GM18498 (cell line): ENCODE measurements around the gene EMP2.
"Not testable (repeated sequence)": the region's sequence is repeated elsewhere in the genome, so short reads cannot be mapped to it uniquely, and the experiment has no call there.

ENCODE experiments used
- ATAC-seq: cut with Tn5 transposase; IDR thresholded peaks from one replicate; pipeline ENCODE4 v1.9.1; 2021; ENCODE audit warnings: mild to moderate bottlenecking, moderate library complexity; ENCODE audit not compliant: unreplicated experiment

The EMP2 gene

GRCh38 chr16:10554569-10554968 lies 25.8 kb downstream of the EMP2 start:
- ATAC-seq, result no peak

DNA sequence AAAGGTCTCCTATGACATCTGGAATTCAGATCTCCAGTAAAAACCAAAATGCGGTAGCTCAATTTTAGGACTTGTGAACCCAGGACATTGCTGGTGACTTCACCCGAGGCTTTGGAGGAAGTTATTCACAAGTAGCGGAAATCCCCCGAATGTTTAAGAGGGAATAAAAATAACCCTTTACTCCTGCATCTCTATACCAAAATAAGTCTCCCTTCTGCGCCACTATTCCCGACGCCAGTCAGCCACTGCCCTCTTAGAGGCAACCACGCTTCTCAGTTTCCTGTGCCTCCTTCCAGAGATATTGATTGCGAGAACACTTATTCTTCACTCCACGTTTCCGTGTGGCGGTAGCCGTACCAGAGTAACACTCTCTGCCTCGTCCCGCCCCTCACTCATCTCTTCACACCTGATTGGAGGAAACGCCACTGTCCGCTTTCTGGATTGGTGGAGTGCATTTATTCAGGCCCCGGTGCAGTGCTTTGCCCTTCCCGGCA lies 27.4 kb downstream of the EMP2 start:
- ATAC-seq, result peak; percentile 95

GRCh38 chr16:10552281-10552680 lies 28.1 kb downstream of the EMP2 start:
- no peak for ATAC-seq

DNA sequence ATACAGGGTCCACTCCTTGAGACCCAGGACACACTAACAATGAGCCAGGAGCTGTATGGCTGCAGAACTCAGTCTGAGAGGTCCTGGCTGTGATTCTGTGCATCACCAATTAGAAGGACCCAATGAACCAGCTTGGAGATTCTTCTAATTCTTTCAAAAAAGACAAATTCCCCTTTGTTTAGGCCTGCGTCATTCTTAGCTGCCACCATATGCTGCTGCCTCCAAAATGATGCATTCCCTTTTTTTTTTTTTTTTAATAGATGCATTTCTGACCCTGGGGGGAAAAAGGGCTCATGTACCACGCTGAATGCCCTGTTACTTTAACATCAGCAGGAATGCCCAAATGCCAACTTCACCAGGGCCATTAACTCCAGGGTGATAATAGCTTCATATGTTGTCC lies 28.5 kb downstream of the EMP2 start:
- no peak for ATAC-seq

DNA sequence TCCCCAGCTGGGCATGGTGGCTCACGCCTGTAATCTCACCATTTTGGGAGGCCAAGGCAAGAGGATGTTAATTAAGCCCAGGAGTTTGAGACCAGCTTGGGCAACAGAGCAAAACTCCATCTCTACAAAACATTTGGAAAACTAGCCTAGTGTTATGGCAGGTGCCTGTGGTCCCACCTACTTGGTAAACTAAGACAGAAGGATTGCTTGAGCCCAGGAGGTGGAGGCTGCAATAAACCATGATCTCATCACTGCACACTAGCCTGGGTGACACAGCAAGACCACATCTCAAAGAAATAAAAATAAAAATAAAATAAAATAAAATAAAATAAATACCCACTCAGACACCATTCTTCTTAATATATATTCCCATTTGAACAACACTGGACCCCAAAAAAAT lies 32.0 kb downstream of the EMP2 start:
- no peak for ATAC-seq

- no peak for ATAC-seq
These were observed 32.7 kb downstream of the EMP2 start for GRCh38 chr16:10547708-10548107.

GRCh38 chr16:10543231-10543977 lies 37.0 kb downstream of the EMP2 start:
- ATAC-seq, result no peak

DNA sequence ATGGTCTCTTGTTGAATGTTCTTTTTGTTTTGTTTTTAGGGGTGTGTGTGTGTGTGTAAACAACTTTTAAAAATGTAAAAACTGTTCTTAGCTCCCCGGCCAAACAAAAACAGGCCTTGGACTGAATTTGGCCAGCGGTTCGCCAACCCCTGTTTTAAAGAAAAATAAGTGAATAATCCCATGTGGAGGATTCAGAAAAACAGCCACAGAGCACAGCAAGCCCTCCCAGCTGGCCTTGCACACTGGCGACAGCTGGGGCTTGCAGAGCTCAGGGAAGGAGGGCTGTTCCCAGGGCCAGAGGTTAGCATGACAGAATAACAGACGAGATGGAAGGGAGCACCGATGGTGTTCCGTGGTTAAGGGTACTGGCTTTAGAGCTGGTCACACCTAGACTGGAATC lies 39.0 kb downstream of the EMP2 start:
- ATAC-seq, result no peak

- ATAC-seq, result no peak
These were observed 40.6 kb downstream of the EMP2 start for GRCh38 chr16:10539793-10540192.

- no peak for ATAC-seq
These were observed 41.2 kb downstream of the EMP2 start for GRCh38 chr16:10539236-10539635.

DNA sequence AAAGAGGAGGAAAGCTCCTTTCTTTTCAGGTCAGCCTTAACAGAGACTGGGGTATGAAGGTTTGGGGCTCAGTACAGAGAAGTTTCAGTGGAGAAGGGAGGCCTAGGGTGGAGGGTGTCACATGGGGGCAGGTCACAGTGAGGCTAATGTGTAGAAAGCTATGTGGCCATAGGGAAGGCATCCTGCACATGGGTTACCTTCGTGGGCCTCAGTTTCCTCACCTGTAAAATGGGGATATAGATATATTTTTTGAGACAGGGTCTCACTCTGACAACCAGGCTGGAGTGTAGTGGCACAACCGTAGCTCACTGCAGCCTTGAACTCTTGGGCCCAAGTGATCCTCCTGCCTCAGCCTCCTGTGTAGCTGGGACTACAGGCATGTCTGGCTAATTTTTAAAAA lies 41.8 kb downstream of the EMP2 start:
- no peak for ATAC-seq

DNA sequence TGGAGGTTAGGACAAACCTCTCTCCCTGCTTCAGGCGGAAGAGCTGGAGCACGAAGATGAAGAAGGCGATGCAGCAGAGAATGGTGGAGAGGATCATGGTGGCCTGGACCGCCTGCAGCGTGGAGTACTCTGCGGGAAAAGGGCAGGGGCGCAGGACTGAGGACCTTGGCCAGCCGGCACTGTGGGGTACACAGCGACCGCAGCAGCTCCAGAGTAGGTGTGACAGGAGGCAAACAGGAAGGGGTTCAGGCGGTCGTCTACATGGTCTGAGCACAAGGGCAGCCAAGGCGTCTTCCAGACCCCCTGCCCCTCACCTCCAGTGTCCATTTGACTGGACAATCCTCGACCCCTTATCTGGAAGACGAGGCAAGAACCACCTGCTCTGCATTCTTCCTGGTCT lies 42.5 kb downstream of the EMP2 start:
- ATAC-seq, result no peak

GRCh38 chr16:10536814-10537389 lies 43.5 kb downstream of the EMP2 start:
- ATAC-seq, result peak; percentile 51

- not testable (repeated sequence) for ATAC-seq
These were observed 44.1 kb downstream of the EMP2 start for GRCh38 chr16:10536328-10536727.

- no peak for ATAC-seq
These were observed 44.9 kb downstream of the EMP2 start for GRCh38 chr16:10535461-10535860.

DNA sequence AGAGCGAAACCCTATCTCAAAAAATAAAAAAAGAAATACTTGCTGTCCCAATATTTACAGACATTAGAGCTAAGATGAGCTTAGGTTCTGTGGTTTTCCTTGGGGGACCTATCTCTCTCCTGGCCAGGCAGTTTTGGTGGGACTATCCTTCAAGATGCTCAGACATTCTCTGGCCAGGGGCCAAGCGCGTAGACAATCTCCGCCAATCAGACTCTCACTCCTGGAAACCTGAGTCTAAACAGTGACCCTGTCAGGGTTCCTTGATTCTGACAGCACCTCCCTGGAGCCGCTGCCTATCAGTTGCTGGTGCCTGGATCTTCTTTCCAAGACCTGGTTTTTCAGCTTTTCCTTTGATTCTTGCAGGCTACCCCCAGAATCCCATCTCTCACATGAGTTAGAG lies 45.6 kb downstream of the EMP2 start:
- no peak for ATAC-seq

- not testable (repeated sequence) for ATAC-seq
These were observed 46.8 kb downstream of the EMP2 start for GRCh38 chr16:10533612-10534011.

DNA sequence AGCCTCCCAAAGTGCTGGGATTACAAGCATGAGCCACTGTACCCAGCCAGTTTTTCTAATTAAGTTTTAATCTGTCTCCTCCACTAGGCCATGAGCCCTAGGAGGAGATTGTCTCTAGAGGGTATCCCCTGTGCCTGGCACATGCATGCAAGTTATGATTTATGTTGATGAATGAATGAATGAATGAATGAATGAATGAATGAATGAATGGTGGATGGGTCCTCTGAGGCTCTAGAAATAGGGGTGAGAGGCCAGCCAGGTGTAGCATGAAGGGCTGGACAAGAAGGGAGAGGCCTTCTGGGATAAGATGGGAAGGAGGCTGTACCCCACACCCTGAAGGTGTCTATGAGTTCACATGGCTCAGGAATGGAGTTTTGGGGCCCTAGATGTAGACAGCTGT lies 48.8 kb downstream of the EMP2 start:
- no peak for ATAC-seq

- ATAC-seq, result no peak
These were observed 49.7 kb downstream of the EMP2 start for GRCh38 chr16:10530685-10531084.

DNA sequence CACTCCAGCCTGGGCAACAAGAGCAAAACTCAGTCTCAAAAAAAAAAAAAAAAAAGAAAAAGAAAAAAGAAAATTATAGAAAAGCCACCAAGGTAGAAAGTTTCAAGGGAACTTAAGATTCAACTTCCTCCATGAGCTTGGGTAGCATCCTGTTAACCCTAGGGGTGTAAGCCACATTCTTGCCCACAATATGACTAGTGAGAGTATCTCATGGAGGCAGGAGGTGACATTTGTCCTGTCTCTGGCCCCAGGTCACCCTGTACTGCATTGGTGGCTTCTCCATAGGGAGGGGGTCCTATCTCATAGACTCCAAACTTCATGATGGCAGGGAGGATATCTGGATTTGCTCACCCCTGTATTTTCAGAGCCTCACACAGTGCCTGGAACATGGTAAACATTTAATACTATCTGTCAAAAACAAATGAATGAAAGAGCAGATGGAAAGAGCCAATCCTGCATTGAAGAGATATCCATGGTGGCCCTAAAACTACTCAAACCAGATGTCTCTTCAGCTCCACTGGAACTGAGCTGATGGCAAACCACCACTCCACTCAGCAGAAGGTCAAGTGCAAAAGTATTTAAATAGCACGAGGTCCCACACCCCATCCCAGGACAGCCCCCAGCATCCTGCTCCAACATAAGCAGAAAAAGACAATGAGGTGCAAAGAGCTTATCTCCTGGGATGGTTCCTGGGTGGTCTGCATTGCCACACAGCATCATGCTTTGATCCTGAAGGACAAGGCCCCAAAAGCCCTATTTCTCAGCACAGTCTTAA lies 50.3 kb downstream of the EMP2 start:
- no peak for ATAC-seq

DNA sequence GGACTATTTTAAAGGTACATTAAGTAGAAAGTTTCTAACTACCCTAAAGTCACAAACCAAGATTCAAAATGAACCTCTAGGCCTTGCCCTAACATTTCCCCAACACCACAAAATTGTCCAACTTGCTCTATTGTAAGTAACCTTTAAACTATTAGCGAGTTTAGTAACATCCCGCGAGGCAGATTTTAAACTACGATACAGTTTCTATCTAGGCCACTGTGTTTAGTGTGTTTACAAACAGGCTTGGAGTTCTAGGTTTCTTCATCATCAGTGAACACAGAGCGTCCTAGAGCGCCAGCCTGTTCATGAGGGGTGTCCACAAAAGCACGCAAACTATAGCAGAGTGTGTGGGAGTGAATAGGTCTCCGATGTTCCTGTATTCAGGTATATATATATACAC lies 51.8 kb downstream of the EMP2 start:
- no peak for ATAC-seq

GRCh38 chr16:10526962-10527361 lies 53.4 kb downstream of the EMP2 start:
- ATAC-seq, result no peak
